KBM-7 (cell line): Measurements from ENCODE around the gene ATRNL1.

Experiments
- DNase-seq: peaks from one replicate; pipeline ENCODE4 v3.0.0-alpha.2; 2015
- in situ Hi-C: fragments of 300-500 bp; cut with MboI; formaldehyde crosslinking; loops from 2 replicates; pipeline ENCODE4 v1.14.3; 2020; ENCODE audit warnings: low sequenced_read_pairs, low pct_unique_long_range_greater_than_20kb, mixed read lengths

ATRNL1 gene

GRCh38 chr10:115977855-115978254 is 884.7 kb downstream of the ATRNL1 start:
- in situ Hi-C loops = no loop called here
- no peak for DNase-seq

GRCh38 chr10:115979576-115979975 is 886.4 kb downstream of the ATRNL1 start:
- in situ Hi-C loops = no loop called here
- no peak for DNase-seq

- in situ Hi-C loops = no loop called here
- no peak for DNase-seq
Measured at GRCh38 chr10:115980470-115980869, 887.3 kb downstream of the ATRNL1 start.

GRCh38 chr10:115981081-115981480 is 887.9 kb downstream of the ATRNL1 start:
- in situ Hi-C loops = no loop called here
- DNase-seq = no peak

- in situ Hi-C loops = no loop called here
- no peak for DNase-seq
Measured at GRCh38 chr10:115982076-115982475, 888.9 kb downstream of the ATRNL1 start.

GRCh38 chr10:115982526-115982925 is 889.4 kb downstream of the ATRNL1 start:
- no peak for DNase-seq
- in situ Hi-C loops = no loop called here

GRCh38 chr10:115985786-115986185 is 892.6 kb downstream of the ATRNL1 start:
- no peak for DNase-seq
- in situ Hi-C loops = no loop called here

- in situ Hi-C loops = no loop called here
- DNase-seq = no peak
Measured at GRCh38 chr10:115988380-115988779, 895.2 kb downstream of the ATRNL1 start.

- in situ Hi-C loops = no loop called here
Measured at GRCh38 chr10:115989621-115990020, 896.5 kb downstream of the ATRNL1 start.

GRCh38 chr10:115992236-115992986 is 899.2 kb downstream of the ATRNL1 start:
- DNase-seq = no peak
- in situ Hi-C loops = no loop called here

More at GRCh38 chr10:115989621-115990020, 896.5 kb downstream of the ATRNL1 start:
- DNase-seq = no peak

GRCh38 chr10:115996031-115996430 is 902.9 kb downstream of the ATRNL1 start:
- no peak for DNase-seq
- in situ Hi-C loops = no loop called here

GRCh38 chr10:115998301-115998700 is 905.1 kb downstream of the ATRNL1 start:
- in situ Hi-C loops = no loop called here

More at GRCh38 chr10:115998301-115998700, 905.1 kb downstream of the ATRNL1 start:
- DNase-seq = no peak
